ENCODE data around the gene BRD7. TPM values are rescaled to one million over a fixed set of nuclear protein-coding genes. Genes with fewer than 3 reads are reported as not detected.

Gene BRD7
- 48.8 TPM for polyA plus RNA-seq (2013, experiment 1 of 2; ENCODE audit: insufficient read length)
- polyA plus RNA-seq (2013, experiment 2 of 2; ENCODE audit: insufficient read length) = 59.8 TPM

DNA sequence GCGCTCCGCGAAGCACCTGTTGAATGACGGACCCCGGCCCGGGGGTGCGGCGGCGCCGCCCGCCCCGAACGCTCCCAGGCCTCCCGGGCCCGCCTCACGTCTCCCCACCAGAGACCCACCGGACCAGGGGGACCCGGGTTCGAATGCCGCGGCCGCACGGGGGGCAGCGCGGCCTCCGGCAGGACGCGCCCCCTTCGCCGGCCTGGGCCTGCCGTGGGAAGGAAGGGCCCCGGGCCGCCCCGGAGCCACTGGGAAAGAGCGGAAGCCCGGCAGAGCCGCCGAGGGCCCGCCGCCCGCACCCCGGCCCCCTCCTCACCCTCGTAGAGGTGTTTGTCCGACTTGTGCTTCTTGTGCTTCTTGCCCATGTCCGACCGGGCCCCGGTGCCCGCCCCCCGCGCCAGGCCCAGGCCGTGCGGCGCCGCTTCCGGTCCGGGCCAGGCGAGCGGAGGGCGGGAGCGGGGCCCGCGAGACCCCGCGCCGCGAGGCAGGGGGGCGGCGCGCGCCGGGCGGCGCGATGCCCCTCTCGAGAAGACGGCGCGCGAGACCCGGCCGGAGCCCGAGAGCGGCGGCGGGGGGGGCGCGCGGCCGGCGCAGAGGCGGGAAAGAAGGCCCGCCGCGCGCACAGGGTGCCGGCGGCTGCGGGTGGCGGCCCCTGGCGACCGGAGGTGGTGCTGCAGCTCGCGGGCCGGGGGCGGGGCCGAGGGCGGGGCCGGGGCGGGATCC is at the start of gene BRD7:
BRD7 (minus strand) TSS at position 579 of the 723 bp plus-strand sequence; CDS start at position 365, 214 bp downstream.
- DNase-seq = peak; percentile 77

DNA sequence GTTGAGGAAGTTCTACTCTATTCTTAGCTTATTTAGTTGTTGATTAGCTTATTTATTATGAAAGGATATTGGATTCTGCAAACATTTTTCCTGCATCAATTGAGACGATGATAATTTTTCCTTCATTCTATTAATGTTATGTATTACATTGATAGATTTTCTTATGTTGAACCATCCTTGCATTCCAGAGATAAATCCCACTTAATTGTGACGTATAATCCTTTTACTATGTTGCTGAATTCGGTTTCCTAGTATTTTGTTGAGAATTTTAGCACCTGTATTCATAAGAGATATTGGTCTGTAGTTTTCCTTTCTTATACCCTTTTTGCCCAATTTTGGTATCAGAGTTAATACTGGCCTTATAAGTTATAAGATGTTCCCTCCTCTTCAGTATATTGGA is 47.6 kb upstream of the BRD7 start:
- no peak for DNase-seq

DNA sequence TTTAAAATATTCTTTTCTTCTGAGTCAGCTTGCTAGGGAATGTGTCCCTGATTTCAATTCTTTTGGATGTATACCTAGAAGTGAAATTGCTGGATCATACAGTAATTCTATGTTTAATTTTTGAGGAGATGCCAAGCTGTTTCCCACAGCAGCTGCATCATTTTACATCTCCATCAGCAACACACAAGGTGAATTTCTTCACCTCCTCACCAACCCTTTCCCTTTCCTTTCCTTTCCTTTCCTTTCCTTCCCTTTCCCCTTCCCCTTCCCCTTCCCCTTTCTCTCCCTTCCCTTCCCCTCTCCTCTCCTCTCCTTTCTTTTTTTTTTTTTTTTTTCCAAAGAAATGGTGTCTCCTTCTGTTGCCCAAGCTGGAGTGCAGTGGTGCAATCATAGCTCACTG is 45.4 kb upstream of the BRD7 start:
- no peak for DNase-seq

DNA sequence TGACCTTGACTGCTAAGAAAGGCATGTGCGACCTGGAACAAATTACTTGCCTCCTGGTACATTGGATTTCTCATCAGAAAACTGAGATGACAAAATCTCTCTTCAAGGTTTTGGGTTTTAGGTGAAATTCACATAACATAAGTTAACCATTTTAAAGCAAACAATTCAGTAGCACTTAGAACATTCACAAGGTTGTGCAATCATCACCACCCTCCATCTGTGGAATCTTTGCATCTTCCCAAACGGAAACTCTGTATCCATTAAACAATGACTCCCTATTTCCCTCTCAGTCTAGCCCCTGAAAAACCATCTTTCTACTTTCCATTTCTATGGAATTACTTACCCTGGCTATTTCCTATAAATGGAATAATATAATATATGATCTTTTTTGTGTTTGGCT is 42.2 kb upstream of the BRD7 start:
- DNase-seq = no peak

DNA sequence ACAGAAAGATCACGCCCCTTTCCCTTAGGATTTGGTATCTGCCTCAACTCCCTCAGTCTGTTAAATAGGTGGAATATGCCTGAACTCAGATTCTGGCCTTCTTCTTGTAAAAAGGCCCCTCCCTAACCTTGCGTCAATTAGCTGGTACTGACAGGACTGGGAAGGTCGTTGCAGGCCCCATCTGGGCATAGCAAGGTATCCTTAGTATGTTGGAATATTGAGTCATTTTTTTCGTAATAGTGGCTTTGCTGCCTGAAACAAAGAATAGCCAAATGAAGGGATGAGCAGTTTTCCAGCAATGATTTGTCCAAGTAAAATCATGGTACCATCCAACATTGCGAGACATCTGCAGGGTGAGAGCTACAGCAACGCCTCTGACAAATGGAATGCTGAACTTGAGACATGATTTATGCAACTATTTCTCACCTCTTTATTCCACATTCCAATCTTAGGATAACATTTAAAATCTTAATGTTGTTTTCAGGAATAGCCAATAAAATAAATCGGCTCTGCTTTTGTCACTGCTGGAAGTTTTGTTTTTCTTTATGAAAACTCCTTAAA is 39.3 kb upstream of the BRD7 start:
- no peak for DNase-seq

DNA sequence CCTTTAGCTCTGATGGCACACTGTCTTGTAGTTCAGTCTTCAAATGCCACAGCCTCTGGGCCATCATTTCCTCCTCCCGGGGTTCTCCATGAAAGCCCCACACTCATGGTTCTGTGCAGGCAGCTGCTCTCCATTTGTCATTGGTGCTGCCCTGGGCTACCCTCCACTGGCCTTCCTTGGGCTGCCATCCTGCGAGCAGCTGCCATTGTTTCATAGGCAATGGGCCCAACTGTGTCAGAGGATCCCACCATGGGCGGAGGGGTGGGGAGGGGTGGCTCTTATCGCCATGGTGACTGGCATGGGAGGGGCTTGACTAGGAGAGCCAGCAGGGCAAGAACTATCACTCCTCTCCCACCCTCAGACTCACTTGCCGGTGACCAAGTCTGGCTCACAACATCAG is 38.6 kb upstream of the BRD7 start:
- DNase-seq = no peak

DNA sequence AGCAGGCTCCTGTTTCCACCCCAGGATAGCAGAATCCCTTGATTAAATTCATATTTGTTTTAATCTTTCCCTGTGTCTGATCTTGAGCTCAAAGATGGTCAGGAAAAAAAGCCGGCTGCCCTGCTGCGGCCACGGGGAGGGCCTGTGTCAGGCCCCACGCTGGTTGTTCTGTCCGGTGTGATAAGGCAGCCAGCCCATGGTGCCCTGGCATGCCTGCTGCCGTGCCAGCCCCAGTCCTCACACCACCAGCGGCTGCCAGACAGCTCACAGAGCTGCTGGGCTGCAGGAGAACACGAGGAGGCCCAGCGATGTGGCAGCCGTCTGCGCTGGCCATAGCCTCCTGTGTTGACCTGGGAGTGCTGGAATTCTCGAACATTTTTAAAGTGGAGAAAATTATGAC is 34.7 kb upstream of the BRD7 start:
- no peak for DNase-seq

DNA sequence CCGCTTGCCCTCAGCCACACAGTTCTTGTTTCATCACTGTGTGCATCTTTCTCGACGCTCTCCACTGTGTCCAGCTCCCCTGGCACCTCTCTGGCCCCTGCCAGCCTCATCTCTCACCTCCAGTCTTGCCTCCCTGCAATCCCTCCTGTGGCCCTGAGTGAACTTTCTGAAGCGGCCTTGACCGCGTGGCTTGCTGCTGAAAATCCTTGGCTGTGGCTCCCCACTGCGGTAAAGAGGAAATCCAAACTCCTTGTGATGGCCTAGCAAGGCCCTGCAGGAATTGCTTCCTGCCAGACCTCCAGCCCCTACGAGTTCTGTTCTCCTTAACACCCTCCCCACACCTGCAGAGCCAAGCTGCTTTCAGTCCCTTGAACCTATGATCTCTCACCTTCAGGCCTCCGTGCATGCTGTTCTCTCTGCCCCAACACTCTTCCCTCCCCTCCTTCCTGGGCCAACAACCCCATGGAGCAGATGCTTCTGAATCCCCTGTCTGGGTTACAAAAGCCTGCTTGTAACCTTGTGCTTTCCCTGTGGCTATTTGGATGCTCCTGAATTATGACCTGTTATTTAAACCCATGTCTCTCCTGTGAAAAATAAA is 33.6 kb upstream of the BRD7 start:
- DNase-seq = no peak

DNA sequence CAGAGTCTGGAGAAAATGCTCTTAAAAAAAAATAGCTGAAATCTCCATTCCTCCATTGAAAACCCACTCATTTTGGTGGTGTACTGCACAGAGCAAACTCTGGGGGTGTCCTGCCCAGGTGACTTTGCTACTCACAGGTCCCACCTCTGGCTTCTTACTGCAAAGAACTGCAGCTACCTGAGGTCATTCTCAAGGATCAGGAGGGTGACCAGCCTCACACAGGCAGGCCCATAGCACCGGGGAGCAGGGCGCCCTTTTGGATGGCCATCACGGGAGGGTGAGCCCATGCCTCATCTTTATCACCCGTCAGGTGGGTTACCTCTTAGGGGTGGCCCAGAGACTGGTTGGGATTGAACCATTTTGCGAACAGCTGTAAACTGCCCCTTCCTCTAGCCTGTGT is 32.6 kb upstream of the BRD7 start:
- no peak for DNase-seq

DNA sequence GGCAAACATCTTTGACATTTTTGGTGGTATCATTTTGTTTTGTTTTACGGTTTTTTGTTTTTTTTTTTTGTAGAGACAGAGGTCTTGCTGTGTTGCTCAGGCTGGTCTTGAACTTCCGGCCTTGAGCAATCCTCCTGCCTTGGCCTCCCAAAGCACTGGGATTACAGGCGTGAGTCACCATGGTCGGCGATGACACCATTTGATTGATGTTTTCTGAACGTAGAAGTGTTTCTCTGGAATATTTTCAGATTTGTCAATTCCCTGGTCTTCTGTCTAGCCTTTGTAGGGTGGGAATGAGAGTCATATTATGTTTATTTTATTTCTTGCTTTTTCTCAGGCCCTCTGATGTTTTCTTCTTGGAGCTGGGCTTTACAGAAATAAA is 32.2 kb upstream of the BRD7 start:
- DNase-seq = no peak

DNA sequence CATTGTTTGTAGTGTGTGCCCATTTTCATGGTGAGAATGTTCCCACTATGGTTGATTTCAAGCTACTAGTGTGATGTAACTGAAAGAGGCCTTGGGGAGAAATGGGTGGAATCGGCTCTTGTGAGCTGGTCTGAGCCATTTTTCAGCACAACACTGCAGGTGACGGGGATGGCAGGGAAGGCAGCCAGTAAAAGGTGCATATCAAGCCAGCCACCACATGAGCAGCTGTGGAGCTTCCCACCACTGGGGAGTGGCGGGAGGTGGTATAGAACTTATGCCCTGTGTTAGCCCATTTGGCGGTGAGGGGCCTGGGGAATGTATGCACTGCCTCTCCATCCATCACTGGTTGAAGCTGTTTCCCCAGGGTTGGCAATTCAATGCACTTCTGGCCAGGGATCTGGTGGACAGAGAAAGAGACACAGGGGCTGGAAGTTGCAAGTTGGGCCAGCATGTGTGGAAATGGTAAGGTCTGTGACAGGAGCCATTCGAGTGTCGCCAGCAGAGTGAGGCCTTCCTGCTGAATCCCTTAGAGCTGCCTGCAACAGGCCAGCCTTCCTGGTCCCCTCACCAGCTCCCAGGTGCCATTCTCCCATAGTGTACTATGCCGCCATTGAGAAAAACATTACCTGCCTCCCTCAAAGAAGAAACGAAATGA is 31.7 kb upstream of the BRD7 start:
- no peak for DNase-seq

DNA sequence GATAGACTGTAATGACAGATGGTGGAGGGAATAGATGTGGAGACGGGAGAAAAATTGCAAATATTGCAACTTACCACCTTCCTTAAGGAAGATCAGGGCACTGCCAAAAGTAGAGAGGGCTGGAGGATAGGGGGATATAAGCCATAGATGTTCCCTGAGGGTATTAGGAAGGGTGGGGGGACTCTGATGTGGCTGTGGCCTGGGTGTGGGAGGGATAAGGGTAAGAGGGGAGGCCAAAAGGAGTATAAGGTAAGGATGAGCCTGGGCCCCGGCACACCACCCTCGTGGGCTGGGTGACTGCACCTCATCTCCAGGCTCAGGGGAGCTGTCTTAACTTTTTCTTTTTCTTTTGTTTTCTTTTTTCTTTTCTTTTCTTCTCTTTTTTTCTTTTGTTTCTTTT is 30.6 kb upstream of the BRD7 start:
- DNase-seq = no peak

DNA sequence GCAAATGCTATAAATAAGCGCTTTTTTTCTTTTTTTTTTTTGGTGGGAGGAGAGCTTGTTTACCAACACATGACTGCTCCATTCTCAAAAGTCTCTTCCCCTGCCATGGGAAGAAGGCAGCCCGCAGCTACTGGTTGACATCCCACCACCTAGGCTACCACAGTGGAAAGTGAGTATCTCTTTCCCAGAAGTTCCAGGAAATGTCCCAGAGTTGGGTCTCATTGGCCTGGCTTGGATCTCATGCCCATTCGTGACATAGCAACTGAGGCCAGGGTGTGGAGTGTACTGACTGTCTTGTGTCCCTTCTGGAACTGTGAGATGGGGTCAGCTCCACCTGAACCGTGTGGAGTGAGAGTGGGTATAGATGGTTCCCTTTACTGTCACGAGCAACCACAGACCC is 29.5 kb upstream of the BRD7 start:
- no peak for DNase-seq

DNA sequence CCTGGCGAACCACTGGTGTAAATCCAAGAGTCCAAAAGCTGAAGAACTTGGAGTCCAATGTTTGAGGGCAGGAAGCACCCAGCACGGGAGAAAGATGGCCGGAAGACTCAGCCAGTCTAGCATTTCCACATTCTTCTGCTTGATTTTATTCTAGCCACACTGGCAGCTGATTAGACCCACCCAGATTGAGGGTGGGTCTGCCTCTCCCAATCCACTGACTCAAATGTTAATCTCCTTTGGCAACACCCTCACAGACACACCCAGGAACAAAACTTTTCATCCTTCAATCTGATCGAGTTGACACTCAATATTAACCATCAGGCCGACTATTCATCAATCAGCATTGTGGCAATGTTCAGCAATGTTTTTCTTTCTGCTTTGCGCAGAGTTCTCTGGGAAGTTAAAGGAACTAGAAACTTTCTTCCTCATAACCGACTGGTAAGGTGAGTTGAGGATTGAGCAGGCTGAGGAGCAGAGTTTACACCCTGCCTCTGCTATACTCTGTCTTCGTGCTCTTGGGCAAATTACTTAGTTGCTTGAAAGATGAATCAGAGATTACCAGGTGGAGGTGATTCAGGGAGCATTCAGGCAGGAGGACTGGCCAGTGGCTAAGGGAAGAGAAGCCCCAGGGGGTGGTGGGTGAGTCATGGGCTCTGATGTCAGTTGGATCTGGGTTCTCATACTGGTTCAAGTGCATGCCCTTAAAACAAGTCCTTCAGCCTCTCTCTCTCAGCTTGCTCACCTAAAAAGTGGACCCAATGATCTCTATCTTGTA is 28.2 kb upstream of the BRD7 start:
- peak; percentile 17 for DNase-seq

DNA sequence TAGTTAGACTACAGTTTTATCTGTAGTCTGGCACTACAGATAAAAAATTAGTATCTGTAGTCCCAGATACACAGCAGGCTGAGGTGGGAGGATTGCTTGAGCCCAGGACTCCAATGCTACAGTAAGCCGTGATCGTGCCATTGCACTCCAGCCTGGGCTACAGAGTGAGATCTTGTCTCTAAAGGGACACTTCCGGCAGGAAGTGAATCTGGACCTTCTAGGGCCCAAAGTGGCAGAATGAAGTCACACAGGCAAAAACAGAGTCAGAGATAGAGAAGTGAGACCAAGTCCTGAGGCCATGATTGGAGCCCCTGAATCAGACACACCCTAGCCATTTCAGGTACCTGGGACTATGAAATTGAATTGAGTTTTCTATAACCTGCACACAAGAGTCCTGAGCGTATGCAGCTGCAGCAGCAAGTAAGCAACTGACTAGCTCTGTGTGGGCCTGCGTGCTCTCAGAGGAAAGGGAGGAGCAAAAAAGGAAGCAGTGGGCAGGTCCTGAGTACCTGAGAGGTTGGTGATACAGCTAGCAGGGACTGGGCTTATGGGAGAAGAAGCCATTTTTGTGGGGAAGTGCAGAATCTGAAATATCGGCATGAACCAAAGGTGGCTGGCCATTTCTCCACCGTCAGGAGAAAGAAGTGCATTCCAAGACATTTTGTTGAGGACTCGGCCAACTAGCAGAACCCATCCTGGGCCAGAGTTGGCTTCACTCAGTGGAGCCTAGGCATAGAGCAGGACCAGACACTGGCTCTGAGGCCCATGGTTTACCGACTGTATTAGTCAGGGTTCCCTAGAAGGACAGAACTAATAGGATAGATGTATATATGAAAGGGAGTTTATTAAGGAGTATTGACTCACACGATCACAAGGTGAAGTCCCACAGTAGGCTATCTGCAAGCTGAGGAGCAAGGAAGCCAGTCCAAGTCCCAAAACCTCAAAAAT is 27.2 kb upstream of the BRD7 start:
- no peak for DNase-seq

DNA sequence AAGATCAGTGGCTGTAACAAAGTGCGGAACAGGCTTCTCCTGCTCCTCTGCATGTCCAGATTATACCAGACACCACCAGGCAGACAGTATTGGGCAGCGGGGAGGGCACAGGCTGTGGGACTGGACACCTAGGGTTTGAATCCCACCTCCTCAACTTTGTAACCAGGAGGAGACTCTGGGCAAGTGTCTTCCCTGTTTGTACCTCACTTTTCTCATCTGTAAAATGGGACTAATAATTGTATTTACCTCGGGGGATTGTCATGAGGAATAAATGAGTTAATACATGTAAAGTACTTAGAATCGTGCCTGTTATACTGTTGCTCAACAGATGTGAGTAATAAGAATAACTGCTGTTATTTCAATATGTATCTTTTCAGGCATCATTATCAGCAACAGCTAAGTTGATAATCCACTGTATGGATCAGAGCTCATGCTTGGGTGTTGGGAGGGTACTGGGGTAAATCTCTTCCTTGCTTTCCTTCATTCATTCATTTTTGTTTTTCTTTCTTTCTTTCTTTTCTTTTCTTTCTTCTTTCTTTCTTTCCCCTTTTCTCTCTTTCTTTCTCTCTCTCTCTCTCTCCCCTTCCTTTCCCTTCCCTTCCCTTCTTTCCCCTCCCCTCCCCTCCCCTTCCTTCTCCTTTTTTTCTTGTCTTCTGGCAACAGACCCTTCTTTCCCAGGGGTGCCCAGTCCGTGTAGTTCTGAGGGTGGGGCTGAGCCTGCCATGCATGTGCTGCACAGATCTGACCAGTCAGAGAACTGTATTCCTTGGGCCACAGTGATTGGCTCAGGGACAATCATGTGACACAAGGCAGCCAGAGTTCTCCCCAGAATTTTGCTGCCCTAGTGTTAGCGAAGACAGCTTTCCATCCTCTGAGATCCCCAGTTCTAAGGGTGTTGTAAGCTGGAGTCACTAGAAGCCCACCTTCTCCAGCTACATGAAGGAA is 25.3 kb upstream of the BRD7 start:
- DNase-seq = no peak

DNA sequence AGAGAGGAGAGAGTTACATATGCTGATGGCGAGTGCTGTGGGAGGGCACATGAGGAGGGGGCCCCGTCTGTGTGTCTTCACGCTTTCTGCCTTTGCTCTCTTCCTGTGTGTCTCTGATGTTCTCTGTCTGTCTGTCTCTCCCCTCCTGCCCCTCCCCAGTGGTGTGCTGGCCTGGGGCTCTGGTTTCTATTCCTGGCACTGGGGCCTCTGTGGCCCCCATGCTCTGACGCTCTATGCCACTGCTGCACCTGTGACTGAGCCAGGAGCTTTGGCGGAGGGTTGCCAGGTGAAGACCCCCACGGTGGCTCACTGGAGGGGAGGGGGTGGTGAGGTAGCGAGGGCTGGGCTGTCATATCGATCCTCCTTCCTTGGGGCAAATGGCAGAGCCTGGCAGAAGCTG is 24.6 kb upstream of the BRD7 start:
- DNase-seq = no peak

DNA sequence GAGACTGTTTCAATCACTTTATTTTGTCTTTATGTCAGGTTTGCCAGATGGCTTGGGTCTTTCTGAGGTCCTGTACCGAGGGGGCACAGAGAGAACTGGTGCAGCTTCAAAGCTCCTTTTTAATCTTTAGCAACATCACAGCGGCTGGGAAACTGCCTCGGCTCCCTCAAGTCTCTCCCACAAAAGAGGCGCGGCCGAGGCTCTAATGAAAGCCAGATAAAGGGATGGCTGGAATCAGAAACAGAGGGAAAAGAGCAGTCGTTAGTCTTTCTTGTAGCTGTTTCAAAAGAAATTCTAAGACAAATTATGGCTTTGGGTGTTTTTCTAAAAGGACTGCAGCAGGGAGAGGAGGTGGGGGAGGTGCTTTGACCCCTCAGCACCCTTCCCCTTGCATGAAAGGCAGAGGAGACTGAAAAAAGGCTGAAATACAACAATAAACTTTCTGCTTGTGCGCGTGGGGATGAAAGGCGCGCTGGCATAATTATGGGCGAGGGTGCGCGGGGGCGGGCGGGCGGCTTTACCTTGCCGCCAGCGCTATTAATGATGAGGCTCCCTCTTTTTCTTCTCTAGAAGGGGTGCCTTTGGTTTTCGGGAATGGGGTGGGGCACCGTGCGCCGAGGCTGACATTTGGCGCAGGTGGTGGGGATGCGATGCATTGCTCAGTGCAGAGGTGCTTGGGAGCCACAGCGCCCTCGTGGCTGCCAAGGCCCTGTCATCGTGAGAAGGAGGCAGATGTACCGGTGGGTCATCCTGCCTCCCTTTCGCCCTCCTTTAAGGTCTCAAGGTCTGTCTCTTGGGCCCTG is 22.3 kb upstream of the BRD7 start:
- peak; percentile 23 for DNase-seq

DNA sequence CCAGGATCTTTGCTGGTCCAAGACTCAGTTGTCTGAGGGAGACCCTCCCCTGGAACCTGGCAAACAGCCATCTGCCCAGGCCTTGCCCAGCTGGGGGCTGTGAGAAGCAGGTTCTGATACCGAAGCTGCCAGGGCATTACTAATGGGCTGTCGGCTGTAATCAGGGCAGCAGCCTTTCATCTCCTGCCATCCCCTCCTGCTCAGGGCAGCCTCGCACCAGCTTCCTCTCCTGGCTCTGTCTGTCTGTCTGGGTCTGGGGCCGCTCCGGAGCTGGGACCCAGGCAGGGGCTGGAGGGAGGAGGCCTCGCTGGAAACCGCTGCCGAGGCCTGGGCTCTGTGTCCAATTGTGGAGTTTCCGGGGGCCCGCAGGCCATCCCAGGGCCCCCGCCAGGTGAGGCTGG is 21.6 kb upstream of the BRD7 start:
- DNase-seq = no peak

DNA sequence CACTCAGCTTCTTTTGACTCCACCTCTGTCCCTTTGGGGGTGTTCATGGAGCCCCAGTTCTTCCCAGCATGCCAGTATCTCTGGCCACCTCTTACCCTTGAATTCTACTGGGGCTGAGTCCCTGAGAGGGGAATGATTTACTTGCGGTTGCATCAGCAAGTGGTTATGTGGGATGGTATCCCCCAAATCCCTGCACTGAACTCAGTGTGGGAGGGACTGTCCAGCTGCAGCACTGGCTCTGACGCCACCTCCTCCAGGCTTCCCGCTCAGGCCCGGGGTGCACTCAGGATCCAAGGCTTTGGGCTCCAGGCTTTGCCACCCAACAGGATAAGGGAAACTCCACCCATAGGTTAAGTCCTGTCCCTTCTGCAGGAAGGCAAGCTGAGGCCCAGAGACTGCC is 21.1 kb upstream of the BRD7 start:
- peak; percentile 11 for DNase-seq

All from fibroblast of skin of scalp (primary cell).